Myocyte (in vitro differentiated cells): ENCODE data around the gene KRT71. TPM values are rescaled to one million over a fixed set of nuclear protein-coding genes. Genes with fewer than 3 reads are reported as not detected.

Experiments used
- DNase-seq: peaks from one replicate; pipeline ENCODE4 v3.0.0-alpha.2; 2012; ENCODE audit warnings: low read depth
- total RNA-seq: library from RNA; depleted of rRNA; stranded (reverse); fragments of >200 nt; gene quantifications from 2 replicates; pipeline ENCODE4 v1.2.3, GENCODE V29; 2014

Gene KRT71
- total RNA-seq, 1 donor from 2014 or later, result not detected

DNA sequence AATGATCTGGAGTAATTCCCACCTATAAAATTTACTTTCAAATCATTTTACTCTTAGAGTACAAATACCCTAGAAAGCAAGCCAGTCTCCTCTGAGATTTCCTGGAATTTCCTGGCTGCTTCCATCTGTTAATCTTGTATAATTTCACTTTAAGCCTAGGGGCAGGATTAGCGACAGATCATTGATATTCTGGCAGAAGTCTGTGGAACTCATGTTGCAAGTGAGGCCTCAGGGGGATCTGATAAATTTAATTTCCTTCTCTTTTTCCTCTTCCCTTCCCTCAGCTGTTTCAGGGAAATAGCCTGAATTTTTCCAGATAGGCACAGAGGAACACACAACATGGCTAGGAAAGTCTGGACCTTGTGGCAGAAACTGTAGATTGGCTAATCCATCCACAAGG lies 54.0 kb downstream of the KRT71 start:
- no peak for DNase-seq

- no peak for DNase-seq
Observed at GRCh38 chr12:52497975-52498374, 55.0 kb downstream of the KRT71 start.

DNA sequence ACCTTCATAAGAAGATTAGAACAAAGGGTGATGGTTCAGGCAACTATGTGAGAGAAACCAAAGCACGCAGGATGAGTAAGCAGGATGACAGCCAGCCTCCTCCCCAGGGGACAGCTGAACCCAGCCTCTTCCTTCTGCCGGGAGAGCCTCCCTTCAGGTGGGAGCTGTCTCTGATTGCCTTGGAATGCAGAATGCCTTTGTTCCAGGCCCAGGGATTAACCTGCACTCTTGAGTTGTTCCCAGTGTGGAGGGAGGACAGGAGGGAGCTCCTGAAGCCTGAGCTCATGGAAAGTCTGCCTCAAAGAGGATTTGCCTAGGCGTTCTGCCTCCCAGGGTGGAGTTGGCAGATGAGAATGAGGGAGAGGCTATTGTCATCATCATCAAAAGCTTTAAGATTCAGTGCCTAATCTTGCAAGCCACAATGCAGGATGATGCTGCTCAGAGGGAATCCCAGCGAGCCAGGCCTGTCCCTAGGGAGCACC lies 56.3 kb downstream of the KRT71 start:
- DNase-seq, result peak; percentile 93

DNA sequence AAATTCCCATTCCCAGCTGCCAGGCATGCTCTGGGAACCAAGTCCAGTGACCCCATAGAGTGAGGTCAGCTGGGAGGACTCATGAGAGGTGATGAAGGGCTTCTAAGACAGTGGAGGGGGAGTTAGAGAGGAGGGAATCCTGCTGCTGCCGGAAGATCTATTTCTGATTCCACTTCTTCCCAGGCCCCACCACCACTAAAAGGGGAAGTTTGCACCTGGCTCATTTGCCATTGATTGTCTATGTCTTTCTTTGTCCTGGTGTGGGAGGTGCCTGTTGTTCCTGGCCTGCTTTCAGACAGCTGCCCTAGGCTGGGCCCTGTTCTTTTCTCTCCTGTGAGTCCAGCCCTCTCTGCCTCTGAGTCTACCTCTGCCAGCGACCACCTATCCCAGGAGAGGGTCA lies 56.9 kb downstream of the KRT71 start:
- peak; percentile 88 for DNase-seq

GRCh38 chr12:52495389-52495788 lies 57.6 kb downstream of the KRT71 start:
- DNase-seq, result peak; percentile 90

- DNase-seq, result peak; percentile 60
Observed at GRCh38 chr12:52494518-52494917, 58.4 kb downstream of the KRT71 start.

DNA sequence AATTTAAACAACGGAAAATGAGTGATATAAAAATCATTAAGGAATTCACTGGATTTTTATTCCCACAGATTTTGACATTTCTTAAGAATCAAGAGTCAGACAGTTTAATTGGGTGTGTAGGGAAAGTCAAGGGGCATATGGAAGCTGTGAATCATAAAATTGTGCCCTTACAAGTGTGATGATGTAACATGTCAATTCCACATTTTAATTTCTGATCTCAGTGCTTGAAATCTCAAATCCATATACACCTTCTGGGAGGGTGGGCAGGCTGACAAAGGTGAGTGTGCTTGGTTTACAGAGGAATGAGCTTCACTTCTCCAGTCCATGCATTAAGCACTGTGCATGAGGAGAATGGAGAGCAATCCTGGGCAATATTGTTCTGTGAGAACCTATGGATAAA lies 58.8 kb downstream of the KRT71 start:
- DNase-seq, result no peak

Other genes starting within 250 kb of the KRT71 start
- gene KRT83, start 231.7 kb downstream of the KRT71 start, total RNA-seq, result not detected in 2 replicates
- gene KRT85, start 185.7 kb downstream of the KRT71 start, total RNA-seq, result not detected in 2 replicates
- gene KRT84, start 167.5 kb downstream of the KRT71 start, total RNA-seq, result not detected in 2 replicates
- gene KRT82, start 146.8 kb downstream of the KRT71 start, total RNA-seq, result not detected in 2 replicates
- not detected in 2 replicates for gene KRT75, start 118.8 kb downstream of the KRT71 start, total RNA-seq
- not detected in 2 replicates for gene KRT6B, start 101.0 kb downstream of the KRT71 start, total RNA-seq
- not detected in 2 replicates for gene KRT6C, start 79.3 kb downstream of the KRT71 start, total RNA-seq
- not detected in 2 replicates for gene KRT6A, start 59.9 kb downstream of the KRT71 start, total RNA-seq
- gene KRT5, start 32.8 kb downstream of the KRT71 start, total RNA-seq, result 2.8 and 3.3 TPM in 2 replicates
- gene KRT74, start 20.7 kb upstream of the KRT71 start, total RNA-seq, result not detected in 2 replicates
- not detected in 2 replicates for gene KRT72, start 48.3 kb upstream of the KRT71 start, total RNA-seq
- gene KRT73, start 65.4 kb upstream of the KRT71 start, total RNA-seq, result not detected in 2 replicates
- gene KRT2, start 99.1 kb upstream of the KRT71 start, total RNA-seq, result not detected in 2 replicates
- not detected in 2 replicates for gene KRT1, start 127.3 kb upstream of the KRT71 start, total RNA-seq
- not detected in 2 replicates for gene KRT77, start 150.4 kb upstream of the KRT71 start, total RNA-seq
- gene KRT76, start 224.2 kb upstream of the KRT71 start, total RNA-seq, result not detected in 2 replicates
- gene KRT3, start 243.0 kb upstream of the KRT71 start, total RNA-seq, result not detected in 2 replicates